Measurements from ENCODE around the gene RNF220.
"Not testable (repeated sequence)": the region's sequence is repeated elsewhere in the genome, so short reads cannot be mapped to it uniquely, and the experiment has no call there.

Gene RNF220

DNA sequence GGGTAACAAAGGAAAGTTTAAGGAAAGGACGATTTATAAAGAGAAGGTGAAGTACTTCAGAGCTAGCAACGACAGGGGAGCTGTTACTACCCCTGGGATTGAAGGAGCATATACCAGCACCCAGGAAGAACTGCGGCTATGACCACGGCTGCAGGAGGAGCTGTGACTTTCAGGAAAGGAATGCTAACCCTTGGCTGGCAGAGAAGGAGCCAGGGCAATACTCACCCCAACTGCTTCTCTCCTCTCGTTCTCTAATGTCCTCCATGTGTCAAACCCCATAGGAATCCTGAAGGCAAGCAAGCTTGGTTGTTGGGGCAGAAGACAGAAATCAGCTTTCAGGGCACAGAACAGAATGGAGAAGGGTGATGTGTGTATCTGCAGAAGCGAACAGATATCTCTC is 148.7 kb downstream of the RNF220 start:
- DNase-seq: no peak

DNA sequence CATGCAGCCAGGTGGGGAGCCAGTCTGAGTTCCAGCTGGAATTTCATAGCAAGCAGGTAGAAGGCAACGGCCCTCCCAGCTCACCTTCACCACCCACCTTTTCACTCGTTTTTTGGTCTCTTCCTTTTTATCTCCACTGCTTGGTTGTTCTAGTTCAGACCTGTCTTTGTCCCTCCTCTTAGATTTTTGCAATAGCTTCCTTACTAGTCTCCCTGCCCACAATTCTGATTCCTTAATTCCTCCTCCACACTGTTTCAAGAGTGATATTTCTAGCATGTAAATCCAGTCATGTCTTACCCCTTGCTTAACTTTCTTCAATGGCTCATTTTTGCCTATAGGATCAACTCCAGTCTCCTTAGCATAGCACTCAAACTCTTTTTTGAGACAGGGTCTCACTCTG is 149.7 kb downstream of the RNF220 start:
- DNase-seq: no peak

DNA sequence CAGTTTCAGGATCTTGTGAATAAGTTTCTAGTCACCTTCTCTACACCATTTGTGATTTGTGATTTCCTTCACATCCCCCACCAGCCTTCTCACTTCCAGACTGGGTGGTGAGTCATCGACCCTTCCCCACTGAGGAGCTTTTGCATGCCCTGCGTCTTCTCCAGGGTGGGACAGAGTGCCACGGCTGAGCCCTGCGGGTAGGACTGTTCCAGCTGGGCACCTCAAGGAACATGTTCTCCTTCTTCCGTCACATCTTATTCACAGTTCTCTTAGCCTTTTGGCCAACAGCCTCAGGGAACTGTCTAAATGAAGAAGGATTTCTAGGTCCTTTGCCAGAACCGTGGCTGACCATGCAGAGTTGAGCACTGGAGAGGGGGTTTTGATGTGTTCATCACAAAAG is 152.7 kb downstream of the RNF220 start:
- no peak for DNase-seq

DNA sequence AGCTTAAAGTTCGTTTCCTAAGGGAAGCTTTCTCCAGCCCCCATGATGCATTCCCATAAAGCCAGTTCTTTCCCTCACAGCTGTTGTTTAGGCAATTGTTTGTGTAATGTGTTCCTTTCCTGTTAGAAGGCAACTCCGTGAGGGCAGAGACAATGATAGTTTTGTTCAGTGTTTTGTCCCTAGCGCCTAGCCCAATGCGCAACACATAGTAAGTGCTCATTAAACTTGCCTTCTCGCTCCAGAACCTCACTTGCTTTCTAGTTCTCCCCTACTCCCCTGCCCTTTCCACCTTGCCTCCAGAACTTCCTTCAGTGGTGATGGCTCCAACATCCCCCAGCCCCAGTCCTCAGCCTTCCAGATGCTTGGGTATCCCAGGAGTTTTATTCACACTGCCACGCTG is 153.8 kb downstream of the RNF220 start:
- DNase-seq: no peak

GRCh38 chr1:44559330-44559729 is 154.3 kb downstream of the RNF220 start:
- DNase-seq: no peak

- DNase-seq: no peak
Observed at GRCh38 chr1:44559913-44560312, 154.9 kb downstream of the RNF220 start.

GRCh38 chr1:44560696-44561095 is 155.6 kb downstream of the RNF220 start:
- DNase-seq: not testable (repeated sequence)

DNA sequence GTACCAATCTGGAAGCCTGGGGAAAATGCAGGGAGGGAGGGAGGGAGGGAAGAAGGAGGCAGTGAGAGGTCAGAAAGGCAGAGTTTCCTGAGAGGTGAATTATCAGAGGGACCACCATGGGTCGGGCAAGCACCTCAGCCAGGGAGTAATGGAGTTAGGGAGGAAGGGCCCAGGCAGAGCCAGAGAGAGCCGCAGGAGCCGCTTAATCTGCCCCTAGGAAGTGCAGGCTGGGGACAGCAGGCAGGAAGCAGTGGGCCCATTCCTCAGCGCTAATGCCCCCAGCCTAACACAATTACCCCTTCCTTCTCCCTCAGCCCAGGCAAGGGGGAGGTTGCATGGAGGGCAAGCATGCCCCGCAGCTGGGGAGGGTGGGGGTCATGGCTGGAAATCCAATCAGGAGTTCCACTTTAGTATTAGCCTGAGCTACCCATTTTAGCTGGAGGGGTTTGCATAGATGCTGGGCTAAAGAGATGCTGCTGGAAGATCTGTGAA is 160.2 kb downstream of the RNF220 start:
- DNase-seq: no peak

DNA sequence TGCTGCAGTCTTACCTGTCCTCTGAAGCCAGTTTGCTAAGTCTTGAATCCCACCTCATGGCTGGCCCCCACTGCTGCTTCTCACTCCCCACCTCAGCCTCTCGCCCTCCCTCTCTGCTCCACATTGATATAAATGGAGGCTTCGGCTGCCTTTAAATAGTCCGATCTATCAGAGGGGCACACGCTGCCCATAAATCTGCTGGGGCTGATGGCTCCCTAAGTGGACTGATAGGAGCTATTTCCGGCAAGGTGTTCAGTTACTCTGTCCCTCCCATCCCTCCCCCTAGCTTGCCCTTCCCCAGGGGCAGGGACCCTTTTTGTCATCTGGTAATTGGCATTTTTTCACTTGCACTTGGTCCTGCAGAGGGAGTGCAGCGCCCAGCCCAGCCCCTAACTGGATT is 160.8 kb downstream of the RNF220 start:
- no peak for DNase-seq

DNA sequence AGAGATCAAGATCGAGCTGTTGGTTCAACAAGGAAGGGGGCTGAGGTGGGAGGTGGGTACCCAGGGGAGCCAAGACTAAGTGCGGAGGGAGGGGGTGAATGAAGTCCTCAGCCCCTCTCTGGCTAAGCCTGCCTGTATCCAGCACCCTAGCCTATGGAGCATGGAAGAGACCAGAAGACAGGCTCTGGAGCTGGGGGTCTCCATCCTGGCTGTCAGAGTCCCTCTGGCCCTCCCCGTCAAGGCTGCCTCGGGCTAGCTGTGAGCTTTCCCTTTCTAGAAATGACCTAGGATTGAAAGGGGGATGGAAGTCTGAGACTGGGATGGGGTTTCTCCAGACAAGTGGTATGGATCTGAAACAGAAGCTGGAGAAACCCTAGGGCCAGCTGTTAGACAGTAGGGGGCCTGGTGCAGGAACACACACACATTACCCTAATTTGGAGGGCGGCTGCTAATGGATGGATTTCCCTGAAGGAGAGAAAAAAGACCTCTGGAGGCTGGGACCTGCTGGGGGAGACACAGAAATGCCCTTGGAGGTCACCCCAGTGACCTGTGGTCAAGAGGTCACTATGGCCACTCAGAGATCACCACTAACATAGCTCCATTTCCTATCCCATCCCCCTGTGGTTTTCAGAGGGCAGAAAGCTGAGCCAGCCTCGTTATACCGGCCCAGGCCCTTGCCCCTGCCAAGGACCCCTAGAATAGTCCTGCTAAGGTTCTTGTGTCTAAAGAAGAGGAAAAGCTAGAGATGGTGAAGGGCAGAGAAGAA is 161.4 kb downstream of the RNF220 start:
- no peak for DNase-seq

GRCh38 chr1:44568128-44568900 is 163.3 kb downstream of the RNF220 start:
- DNase-seq: no peak

GRCh38 chr1:44569491-44569890 is 164.4 kb downstream of the RNF220 start:
- DNase-seq: no peak

DNA sequence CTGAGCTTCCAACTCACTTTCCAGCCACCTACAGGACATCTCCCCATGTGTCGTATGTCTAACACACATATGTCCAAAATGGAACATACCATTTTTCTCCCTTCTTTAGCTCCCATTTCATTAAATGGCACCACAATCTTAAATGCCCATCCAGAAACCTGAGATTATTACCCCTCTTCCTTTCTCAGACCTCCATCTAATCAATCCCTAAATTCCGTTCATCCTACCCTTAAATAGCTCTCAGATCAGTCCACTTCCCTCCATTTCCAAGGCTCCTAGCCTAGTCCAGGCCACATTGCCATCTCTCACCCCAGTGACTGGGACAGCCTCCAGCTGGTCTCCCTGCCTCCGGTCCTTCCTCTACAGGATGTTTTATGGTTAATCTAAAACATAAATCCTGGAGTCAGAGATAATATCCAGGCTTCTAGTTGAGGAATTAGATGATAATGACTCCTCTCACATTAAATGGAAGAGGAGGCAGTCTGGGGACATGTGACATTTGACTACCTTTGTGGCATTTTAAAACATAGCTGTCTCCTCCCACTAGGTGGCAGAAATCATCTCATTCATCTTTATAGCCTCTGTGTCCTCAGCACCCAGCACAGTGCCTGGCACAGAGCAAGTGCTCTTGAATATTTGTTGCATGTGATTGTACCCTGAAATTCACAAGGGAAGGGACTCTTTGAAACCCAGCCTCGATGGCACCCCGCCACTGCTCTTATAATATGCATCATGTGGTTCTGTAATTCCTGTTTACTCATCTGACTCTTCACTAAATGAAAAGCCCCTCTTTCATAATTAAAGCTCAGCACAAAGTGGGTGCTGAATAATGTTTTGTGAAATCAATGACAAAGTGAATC is 166.9 kb downstream of the RNF220 start:
- DNase-seq: peak; percentile 1

DNA sequence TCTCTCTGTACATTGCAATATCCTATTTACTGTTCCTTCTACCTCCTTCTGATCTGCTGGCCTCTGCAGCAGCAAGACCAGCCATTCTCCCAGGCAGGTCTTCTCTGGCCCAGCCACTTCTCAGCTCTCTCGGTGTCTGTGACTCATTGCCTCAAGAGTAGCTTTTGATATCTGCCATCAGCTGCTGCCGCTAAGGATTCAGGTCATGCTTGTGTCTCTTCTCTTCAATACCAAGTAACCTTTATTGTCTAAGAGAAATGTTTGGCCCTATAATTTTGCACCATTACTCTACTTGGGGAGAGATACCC is 167.5 kb downstream of the RNF220 start:
- no peak for DNase-seq

DNA sequence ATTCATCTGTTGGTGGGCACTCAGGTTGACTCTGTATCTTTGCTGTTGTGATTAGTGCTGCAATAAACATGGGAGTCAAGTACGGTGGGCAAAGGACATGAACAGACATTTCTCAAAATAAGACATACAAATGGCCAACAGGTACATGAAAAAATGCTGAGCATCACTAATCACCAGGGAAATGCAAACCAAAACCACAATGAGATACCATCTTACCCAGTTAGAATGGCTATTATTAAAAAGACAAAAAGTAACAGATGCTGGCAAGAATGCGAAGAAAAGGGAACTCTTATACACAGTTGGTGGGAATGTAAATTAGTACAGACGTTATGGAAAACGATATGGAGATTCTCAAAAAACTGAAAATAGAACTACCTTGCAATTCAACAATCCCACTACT is 170.3 kb downstream of the RNF220 start:
- no peak for DNase-seq

DNA sequence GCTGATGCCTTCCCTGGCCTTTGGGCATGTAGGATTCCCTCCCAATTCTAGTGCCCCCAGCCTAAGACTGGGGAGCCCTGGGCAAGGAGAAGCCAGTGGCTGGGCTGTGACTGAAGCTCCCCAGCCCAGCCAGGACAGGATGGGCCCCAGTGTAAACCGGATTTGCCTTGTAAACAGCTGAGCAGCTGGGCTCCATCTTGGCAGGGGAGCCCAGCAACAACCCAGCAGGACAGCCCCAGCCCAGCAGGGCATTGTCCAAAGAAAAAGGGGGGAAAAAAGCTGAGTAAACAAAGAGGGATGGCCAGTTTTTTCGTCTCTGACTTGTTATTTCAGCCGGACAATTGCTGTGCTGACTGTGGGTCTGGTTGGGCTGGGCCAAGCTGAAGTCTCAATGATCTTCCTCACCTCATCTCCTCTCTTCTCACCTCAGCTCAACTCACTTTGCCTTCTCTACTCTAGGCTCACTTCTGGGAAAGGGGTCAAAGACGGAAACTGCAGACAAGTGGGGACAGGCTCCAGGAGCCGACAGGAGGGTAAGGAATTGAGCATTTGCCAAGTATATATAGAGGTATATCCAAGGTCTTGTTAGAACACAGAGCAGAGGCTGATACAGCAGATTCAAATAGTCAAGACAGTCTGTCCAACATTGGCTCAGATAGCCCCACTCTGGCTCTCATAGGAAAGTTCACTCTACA is 171.5 kb downstream of the RNF220 start:
- no peak for DNase-seq

DNA sequence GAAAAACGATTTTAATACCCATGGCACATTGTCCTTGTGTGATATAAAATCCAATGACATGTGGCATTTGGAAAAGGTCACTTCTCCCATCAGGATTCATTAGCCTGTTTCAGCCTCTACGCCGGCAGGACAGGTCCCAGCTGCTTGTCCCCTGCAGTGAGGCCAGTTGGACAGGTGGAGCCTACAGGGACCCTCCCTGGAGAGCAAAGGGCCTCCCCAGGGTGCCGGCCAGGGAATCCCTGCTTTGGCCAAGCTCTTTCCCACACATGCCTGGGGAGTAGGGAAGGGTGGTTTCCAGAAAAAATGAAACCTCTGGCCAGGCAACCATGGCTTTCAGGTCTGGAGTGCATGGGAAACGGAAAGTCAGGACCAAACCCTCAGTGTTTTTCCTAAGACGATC is 176.2 kb downstream of the RNF220 start:
- DNase-seq: no peak

DNA sequence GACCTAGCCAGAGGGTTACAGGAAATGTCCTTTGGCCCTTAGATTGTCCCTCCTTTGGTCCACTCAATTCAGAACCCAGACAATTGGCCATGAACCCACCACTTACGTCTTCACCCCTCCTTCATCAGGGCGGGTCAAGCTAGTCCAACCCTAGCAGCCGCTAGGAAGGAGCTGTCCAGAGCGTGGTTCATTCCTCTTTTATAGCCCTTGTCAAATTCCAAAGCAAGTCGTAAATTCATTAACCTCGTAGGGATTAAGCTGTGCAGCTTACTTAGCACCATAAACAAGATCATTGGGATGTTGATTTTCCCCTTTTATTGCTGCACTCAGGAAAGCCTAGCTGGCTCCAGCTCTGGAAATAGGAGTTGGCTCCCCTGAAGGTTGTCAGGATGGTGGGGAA is 179.1 kb downstream of the RNF220 start:
- no peak for DNase-seq

- no peak for DNase-seq
Observed at GRCh38 chr1:44585315-44585920, 180.4 kb downstream of the RNF220 start.

DNA sequence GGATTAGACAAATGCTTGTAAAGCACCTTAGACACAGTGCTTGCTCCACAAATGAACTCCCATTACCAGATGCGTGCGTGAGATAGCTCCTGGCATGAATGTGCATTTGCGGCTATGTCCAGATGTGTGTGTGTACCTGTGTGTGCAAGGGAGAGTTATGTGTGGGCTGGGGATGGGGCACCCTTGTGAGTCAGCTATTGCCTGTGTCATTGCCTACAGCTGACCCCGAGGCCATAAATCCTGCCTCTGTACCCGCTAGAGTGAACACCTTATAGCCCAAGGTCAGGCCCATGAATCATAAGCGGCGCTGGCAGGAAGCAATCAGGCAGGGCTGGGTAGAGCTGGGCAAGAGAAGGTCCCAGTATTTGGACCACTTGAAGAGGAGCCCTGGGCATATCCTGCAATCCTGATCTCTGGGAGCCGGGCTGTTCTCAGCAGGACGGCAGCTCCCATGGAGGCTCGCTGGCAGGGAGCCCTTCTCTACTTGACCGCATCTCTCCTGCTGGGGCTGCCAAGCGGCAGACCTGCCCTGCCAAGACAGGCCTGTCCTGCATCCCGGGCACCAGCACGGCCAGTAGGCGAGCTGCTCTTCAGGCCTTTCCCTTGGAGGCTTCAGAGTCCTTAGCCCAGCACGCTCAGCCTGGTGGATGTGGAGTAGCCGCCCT is 182.9 kb downstream of the RNF220 start:
- no peak for DNase-seq

DNA sequence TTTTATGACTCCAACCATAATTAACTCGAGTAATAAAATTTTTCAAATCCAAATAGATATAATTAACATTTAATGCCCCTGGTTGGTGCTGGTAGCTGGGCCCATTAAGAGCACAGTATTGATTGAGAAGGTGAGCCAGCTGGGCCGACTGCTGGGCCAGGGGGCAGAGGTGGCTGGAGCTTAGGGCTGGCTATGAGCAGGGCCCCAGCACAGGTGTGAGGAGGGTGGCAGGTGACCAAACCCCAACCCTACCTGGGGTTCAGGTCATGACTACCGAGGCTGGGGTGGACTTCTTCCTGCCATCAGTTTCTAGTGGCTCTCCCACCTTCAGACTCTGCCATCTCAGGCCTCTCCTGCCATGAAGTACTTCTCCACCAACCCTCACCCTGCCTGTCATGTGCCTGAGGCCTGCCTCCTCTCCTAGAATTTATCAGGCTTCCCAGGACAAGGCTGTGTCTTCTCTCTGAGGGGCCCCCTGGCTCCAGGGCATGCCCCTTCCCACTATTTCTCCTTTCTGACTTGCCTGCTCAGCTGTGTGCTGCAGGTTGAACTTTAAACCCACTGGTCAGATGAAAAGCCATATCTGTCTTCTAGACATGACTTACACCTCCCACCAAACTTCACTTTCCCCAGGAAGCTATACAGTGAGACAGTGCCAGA is 183.6 kb downstream of the RNF220 start:
- no peak for DNase-seq

Data from stimulated activated naive CD4-positive, alpha-beta T cell treated with Interleukin-2 at 50 U/mL for 16 hours (primary cell).